Fibroblast of skin of right biceps (primary cell): ENCODE data around the gene CBR3.

Experiments
- DNase-seq: peaks from one replicate; pipeline ENCODE4 v3.0.0-alpha.2; 2013

CBR3 gene

DNA sequence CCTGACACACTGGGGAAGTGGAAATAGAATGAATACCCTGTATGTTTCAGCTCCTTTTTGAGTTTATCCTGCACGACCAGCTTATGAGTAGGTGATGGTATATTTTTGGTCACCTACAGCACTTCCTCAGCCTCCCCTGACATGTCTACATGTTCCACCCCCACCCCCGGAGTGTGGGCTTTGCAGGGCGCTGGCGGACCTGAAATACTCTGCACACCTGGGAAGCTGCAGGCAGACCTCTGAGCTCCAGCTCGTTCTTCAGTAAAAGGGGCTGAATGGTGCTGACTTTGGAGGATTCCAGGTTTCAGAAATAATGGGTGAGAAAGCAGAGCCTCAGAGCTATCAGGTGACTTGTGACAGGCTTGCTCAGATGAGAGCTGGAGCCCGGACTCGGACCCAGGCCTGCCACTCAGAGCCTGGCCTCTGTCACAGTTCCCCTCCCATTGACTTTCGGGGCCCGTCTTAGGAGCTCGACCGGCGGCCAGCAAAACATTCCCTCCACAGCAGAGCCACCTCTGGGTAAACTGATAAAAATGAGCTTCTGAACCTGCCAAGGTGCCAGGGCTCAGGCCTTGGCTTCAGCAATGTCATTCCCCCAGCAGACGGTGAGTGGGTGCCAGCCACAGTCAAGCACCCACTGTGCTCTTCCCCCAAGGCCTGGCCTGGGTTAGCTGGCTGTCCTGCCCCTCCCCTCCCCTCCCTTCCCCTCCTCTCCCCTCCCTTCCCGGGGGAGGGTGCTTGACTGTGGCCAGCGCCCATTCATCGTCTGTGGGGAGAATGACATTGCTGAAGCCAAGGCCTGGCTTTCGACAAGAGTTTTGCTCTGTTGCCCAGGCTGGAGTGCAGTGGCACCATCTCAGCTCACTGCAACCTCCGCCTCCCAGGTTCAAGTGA, 51.9 kb downstream of the CBR3 start:
- DNase-seq: no peak

DNA sequence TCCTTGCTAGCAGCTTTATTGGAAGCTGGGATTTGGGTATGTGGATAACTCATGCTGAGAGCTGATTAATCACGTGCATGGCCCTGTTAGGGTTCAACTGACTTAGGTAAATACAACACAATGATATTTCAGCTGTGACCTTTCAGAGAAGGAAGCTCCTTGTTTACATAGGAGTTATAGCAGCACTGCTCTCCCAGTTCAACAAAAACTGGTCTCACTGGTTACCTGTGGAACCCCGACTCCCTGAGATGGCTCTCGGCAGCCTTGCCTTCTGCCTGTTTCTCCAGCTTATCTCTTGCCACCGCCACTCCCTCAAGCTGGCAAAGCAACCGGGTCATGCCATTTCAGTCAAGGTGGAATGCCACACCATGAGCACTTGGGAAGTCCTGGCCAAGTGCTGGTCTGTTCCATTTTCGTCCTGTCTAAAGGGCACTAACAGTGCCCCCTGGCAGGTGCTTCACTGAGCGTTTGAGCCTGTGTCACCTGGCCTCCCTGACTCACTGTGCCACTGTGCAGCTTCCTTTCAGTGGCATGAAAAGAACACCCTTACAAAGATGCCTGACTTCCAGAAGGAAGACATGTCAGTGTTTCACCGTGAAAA, 53.3 kb downstream of the CBR3 start:
- no peak for DNase-seq

DNA sequence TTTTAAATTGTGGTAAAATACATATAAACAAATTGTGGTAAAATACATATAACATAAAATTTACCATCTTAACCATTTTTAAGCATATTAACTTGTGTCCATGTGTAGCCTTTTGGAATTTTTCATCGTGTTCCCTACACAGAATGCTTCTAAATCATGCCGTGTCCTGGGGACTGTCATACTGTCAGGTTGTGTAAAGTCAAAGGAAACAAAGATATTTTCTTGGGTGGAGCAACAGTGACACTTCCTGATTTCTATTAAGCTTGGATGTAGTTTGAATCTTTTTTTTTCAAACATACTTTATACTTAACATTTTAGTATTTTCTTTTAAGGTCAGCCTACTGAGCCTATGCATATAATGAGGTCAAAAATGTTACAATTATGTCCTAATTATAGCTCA, 54.1 kb downstream of the CBR3 start:
- no peak for DNase-seq

DNA sequence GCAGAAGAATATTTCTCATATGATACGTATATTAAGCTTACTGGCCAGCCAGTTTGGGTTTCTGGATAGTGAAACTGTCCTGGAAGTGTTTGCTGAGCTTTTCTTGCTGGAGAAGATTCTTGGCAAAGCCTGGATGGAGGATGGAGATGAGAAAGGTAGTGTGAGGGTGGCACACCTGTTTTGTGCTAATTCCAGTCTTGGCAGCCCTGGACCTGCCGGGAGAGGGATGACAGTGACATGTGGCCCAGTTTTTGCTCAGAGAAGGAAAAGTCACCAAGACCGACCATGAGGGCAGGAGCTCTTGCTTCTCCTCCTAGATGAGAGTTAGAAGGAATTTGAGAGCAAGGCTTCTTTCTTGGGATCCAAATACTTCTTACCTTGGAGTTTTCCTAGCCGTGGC, 55.9 kb downstream of the CBR3 start:
- DNase-seq: no peak

DNA sequence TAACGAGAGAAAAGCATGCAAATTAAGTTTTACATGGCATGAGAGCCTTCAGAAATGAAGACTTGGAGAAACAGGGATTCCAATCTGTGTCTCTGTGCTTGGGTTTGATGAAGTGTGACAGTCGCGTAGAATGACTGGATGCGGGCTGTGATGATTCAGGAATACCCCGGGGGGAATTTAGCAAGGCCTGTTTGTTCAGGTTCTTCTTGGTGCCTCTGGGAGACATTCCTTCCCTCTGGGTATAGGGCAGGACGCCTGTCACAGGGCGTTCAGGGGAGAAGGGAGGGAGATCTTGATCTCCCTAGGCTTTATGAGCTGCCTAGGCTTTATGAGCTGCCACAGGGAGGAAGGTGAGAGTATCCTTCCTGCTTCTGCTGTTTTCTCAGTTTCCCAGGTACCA, 58.3 kb downstream of the CBR3 start:
- DNase-seq: peak; percentile 23

DNA sequence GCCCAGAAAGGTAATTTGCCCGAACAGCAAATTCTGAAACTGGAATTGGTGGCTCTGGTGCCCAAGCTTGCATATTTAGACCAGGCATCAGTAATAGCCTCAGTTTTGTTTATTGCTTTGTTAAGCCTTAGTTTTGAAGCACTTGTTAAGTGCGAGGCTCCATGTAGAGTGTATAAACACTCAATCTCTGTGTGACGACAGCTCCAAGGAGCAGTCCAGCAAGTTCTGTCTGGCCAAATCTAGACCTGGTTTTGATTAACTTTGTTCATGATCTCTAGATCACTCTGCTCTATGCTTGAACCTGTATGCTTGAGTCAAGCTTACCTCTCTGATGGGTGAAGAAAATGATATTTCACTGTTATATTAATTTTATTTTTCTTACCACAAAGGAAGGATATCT, 59.1 kb downstream of the CBR3 start:
- DNase-seq: no peak

DNA sequence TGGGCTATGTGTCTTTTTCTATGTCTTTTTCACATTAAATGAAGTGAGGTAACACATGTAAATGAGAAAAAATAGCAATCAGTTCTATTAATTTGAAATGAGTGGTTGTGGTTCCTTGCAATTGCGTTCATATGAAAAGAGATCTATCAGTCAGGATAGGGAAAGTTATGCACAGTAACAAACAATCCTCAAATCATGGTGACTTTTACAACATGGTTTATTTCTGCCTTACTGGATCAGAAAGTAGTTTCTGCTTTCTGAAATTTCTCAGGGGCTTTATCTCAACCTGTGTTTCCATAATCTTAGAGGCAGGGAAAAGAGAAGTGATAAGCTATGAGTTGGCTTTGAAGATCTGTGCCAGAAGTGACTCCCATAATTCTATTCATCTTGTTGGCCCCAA, 60.7 kb downstream of the CBR3 start:
- no peak for DNase-seq
